Measurements from ENCODE around the gene PPP1R12B. TPM values are rescaled to one million over a fixed set of nuclear protein-coding genes. Genes with fewer than 3 reads are reported as not detected.
A peak's percentile ranks its signal among the peaks of the same experiment; 100 is the strongest.
"Not testable (repeated sequence)": the region's sequence is repeated elsewhere in the genome, so short reads cannot be mapped to it uniquely, and the experiment has no call there.

Gene PPP1R12B
- total and polyA plus RNA-seq, 9 donors: 50.3 to 232 (median 73.0) TPM

GRCh38 chr1:202553560-202554038, 205.1 kb downstream of the PPP1R12B start:
- TF ChIP-seq POLR2A (IDR thresholded peaks at IDR 0.05) (no peak), EP300 (IDR thresholded peaks at IDR 0.05) (no peak), CTCF (IDR thresholded peaks at IDR 0.05) (no peak)
- peak in 1 of 5 donors; percentile 56 for DNase-seq
- H3K4me3 ChIP-seq: no peak overlapping the region
- no peaks in the 10 kb centered on the region for H3K27me3 ChIP-seq
- no peaks in the 10 kb centered on the region for H3K9me3 ChIP-seq
- H3K36me3 ChIP-seq: no peaks in the 10 kb centered on the region
- H3K27ac ChIP-seq: peak overlapping the region in 1 of 2 donors; percentile 61
- intact Hi-C loops (cut with DNase I): no loop called here
- WGBS, 3 donors: 5 to 6% (median 5%) methylated on average over 3 of the region's 3 CpGs
- H3K4me1 ChIP-seq (ENCODE audit: insufficient read depth): peaks cover 21% of the 10 kb centered on the region

- H3K4me3 ChIP-seq; intact Hi-C loops (cut with DNase I); H3K36me3 ChIP-seq; H3K27me3 ChIP-seq; DNase-seq; H3K9me3 ChIP-seq: not testable (repeated sequence)
- 53 to 67% (median 59%) methylated on average over 4 of the region's 4 CpGs for WGBS, 3 donors
- Histone ChIP-seq H3K27ac (peak overlapping the region in 1 of 2 donors; percentile 61), H3K4me1 (ENCODE audit: insufficient read depth) (peaks cover 17% of the 10 kb centered on the region)
Measured at GRCh38 chr1:202554619-202555018, 206.1 kb downstream of the PPP1R12B start.

- WGBS, 3 donors: 72 to 79% (median 74%) methylated on average over 4 of the region's 4 CpGs
- H3K36me3 ChIP-seq; H3K27ac ChIP-seq; DNase-seq; intact Hi-C loops (cut with DNase I); H3K9me3 ChIP-seq; H3K4me3 ChIP-seq; H3K27me3 ChIP-seq: not testable (repeated sequence)
- peaks cover 16% of the 10 kb centered on the region for H3K4me1 ChIP-seq (ENCODE audit: insufficient read depth)
Measured at GRCh38 chr1:202556037-202556436, 207.5 kb downstream of the PPP1R12B start.

GRCh38 chr1:202557662-202558061, 209.2 kb downstream of the PPP1R12B start:
- 72 to 92% (median 75%) methylated on average over 1 of the region's 1 CpG for WGBS, 3 donors
- H3K36me3 ChIP-seq; H3K4me3 ChIP-seq; H3K27me3 ChIP-seq; H3K27ac ChIP-seq; intact Hi-C loops (cut with DNase I); H3K9me3 ChIP-seq; DNase-seq: not testable (repeated sequence)
- peaks cover 16% of the 10 kb centered on the region for H3K4me1 ChIP-seq (ENCODE audit: insufficient read depth)

GRCh38 chr1:202561240-202561639, 212.7 kb downstream of the PPP1R12B start:
- Histone ChIP-seq H3K27ac (peak overlapping the region in 1 of 2 donors; percentile 57), H3K27me3 (no peaks in the 10 kb centered on the region), H3K4me1 (ENCODE audit: insufficient read depth) (peaks cover 20% of the 10 kb centered on the region), H3K9me3 (no peaks in the 10 kb centered on the region), H3K36me3 (no peaks in the 10 kb centered on the region), H3K4me3 (no peak overlapping the region)
- intact Hi-C loops (cut with DNase I): loop anchor here in 2 of 4 donors (10.0 kb wide), 1 partner anchor 56 kb away; no protein-coding TSS in a partner anchor
- DNase-seq: no peak
- no peak for TF ChIP-seq EP300 (IDR thresholded peaks at IDR 0.05)
- no peak for TF ChIP-seq POLR2A (IDR thresholded peaks at IDR 0.05)
- no peak for TF ChIP-seq CTCF (IDR thresholded peaks at IDR 0.05)
- 35 to 54% (median 53%) methylated on average over 1 of the region's 1 CpG for WGBS, 3 donors

- WGBS, 3 donors: 53 to 55% (median 53%) methylated on average over 2 of the region's 2 CpGs
- H3K4me1 ChIP-seq (ENCODE audit: insufficient read depth): peaks cover 18% of the 10 kb centered on the region
- no peak for DNase-seq
- H3K9me3 ChIP-seq: no peaks in the 10 kb centered on the region
- H3K27ac ChIP-seq: peak overlapping the region in 1 of 2 donors; percentile 57
- TF ChIP-seq CTCF (IDR thresholded peaks at IDR 0.05) (peak in 1 of 3 donors; percentile 18), POLR2A (IDR thresholded peaks at IDR 0.05) (no peak)
- intact Hi-C loops (cut with DNase I): loop anchor here in 2 of 4 donors (10.0 kb wide), 1 partner anchor 57 kb away; no protein-coding TSS in a partner anchor
- H3K36me3 ChIP-seq: no peaks in the 10 kb centered on the region
- H3K27me3 ChIP-seq: no peaks in the 10 kb centered on the region
- H3K4me3 ChIP-seq: no peak overlapping the region
Measured at GRCh38 chr1:202561726-202562443, 213.4 kb downstream of the PPP1R12B start.

Data from ovary (tissue), 9 donors.